ENCODE measurements around the gene LBH. TPM values are rescaled to one million over a fixed set of nuclear protein-coding genes. Genes with fewer than 3 reads are reported as not detected.

LBH gene
- polyA plus RNA-seq, 2 donors, result 3.1 to 4.5 TPM

- peaks cover 0 to 6% of the 10 kb centered on the region in 2 donors for H3K4me1 ChIP-seq (ENCODE audit: control insufficient read depth in 2 of 2, insufficient read depth in 2 of 2, low read length in 1 of 2)
- 80 to 86% methylated on average over 13 of the region's 13 CpGs for WGBS, 2 donors
- peak overlapping the region; percentile 26 to 33 for H3K27ac ChIP-seq (ENCODE audit: low read depth in 2 of 2, low read length in 1 of 2)
- H3K36me3 ChIP-seq (ENCODE audit: control insufficient read depth in 2 of 2, insufficient read depth in 2 of 2, low read length in 1 of 2), result no peaks in the 10 kb centered on the region
- H3K4me3 ChIP-seq (ENCODE audit: low read depth in 1 of 2, low read length in 2 of 2), result no peak overlapping the region
- no peaks in the 10 kb centered on the region for H3K9me3 ChIP-seq (ENCODE audit: control insufficient read depth in 2 of 2, insufficient read depth in 1 of 2, low read depth in 1 of 2, low read length in 1 of 2)
- no peaks in the 10 kb centered on the region for H3K27me3 ChIP-seq (ENCODE audit: control insufficient read depth in 1 of 2, insufficient read depth in 2 of 2, low read length in 2 of 2)
Observed at GRCh38 chr2:30237966-30238800, 6.8 kb downstream of the LBH start.

GRCh38 chr2:30239308-30239985 is 8.1 kb downstream of the LBH start:
- WGBS, 2 donors, result 58 to 61% methylated on average over 11 of the region's 11 CpGs
- no peak overlapping the region for H3K4me3 ChIP-seq (ENCODE audit: low read depth in 1 of 2, low read length in 2 of 2)
- no peaks in the 10 kb centered on the region for H3K9me3 ChIP-seq (ENCODE audit: control insufficient read depth in 2 of 2, insufficient read depth in 1 of 2, low read depth in 1 of 2, low read length in 1 of 2)
- peaks cover 0 to 6% of the 10 kb centered on the region in 2 donors for H3K4me1 ChIP-seq (ENCODE audit: control insufficient read depth in 2 of 2, insufficient read depth in 2 of 2, low read length in 1 of 2)
- no peaks in the 10 kb centered on the region for H3K27me3 ChIP-seq (ENCODE audit: control insufficient read depth in 1 of 2, insufficient read depth in 2 of 2, low read length in 2 of 2)
- no peaks in the 10 kb centered on the region for H3K36me3 ChIP-seq (ENCODE audit: control insufficient read depth in 2 of 2, insufficient read depth in 2 of 2, low read length in 1 of 2)
- peak overlapping the region; percentile 53 to 56 for H3K27ac ChIP-seq (ENCODE audit: low read depth in 2 of 2, low read length in 1 of 2)

- Histone ChIP-seq H3K4me3 (ENCODE audit: low read depth in 1 of 2, low read length in 2 of 2) (no peak overlapping the region), H3K36me3 (ENCODE audit: control insufficient read depth in 2 of 2, insufficient read depth in 2 of 2, low read length in 1 of 2) (no peaks in the 10 kb centered on the region), H3K27me3 (ENCODE audit: control insufficient read depth in 1 of 2, insufficient read depth in 2 of 2, low read length in 2 of 2) (no peaks in the 10 kb centered on the region), H3K9me3 (ENCODE audit: control insufficient read depth in 2 of 2, insufficient read depth in 1 of 2, low read depth in 1 of 2, low read length in 1 of 2) (no peaks in the 10 kb centered on the region), H3K27ac (ENCODE audit: low read depth in 2 of 2, low read length in 1 of 2) (peak overlapping the region; percentile 59 to 66), H3K4me1 (ENCODE audit: control insufficient read depth in 2 of 2, insufficient read depth in 2 of 2, low read length in 1 of 2) (peaks cover 0 to 6% of the 10 kb centered on the region in 2 donors)
- WGBS, 2 donors, result 65 to 68% methylated on average over 12 of the region's 12 CpGs
Observed at GRCh38 chr2:30239986-30240752, 8.8 kb downstream of the LBH start.

GRCh38 chr2:30243231-30243630 is 11.9 kb downstream of the LBH start:
- Histone ChIP-seq H3K4me3 (ENCODE audit: low read depth in 1 of 2, low read length in 2 of 2) (no peak overlapping the region), H3K9me3 (ENCODE audit: control insufficient read depth in 2 of 2, insufficient read depth in 1 of 2, low read depth in 1 of 2, low read length in 1 of 2) (no peaks in the 10 kb centered on the region), H3K36me3 (ENCODE audit: control insufficient read depth in 2 of 2, insufficient read depth in 2 of 2, low read length in 1 of 2) (no peaks in the 10 kb centered on the region), H3K27me3 (ENCODE audit: control insufficient read depth in 1 of 2, insufficient read depth in 2 of 2, low read length in 2 of 2) (no peaks in the 10 kb centered on the region), H3K27ac (ENCODE audit: low read depth in 2 of 2, low read length in 1 of 2) (no peak overlapping the region), H3K4me1 (ENCODE audit: control insufficient read depth in 2 of 2, insufficient read depth in 2 of 2, low read length in 1 of 2) (peaks cover 0 to 2% of the 10 kb centered on the region in 2 donors)
- WGBS, 2 donors, result 90 to 92% methylated on average over 3 of the region's 3 CpGs

- peaks cover 0 to 2% of the 10 kb centered on the region in 2 donors for H3K4me1 ChIP-seq (ENCODE audit: control insufficient read depth in 2 of 2, insufficient read depth in 2 of 2, low read length in 1 of 2)
- no peak overlapping the region for H3K4me3 ChIP-seq (ENCODE audit: low read depth in 1 of 2, low read length in 2 of 2)
- no peaks in the 10 kb centered on the region for H3K9me3 ChIP-seq (ENCODE audit: control insufficient read depth in 2 of 2, insufficient read depth in 1 of 2, low read depth in 1 of 2, low read length in 1 of 2)
- H3K27me3 ChIP-seq (ENCODE audit: control insufficient read depth in 1 of 2, insufficient read depth in 2 of 2, low read length in 2 of 2), result peaks cover 0 to 3% of the 10 kb centered on the region in 2 donors
- WGBS, 2 donors, result 89 to 91% methylated on average over 5 of the region's 5 CpGs
- H3K36me3 ChIP-seq (ENCODE audit: control insufficient read depth in 2 of 2, insufficient read depth in 2 of 2, low read length in 1 of 2), result no peaks in the 10 kb centered on the region
- H3K27ac ChIP-seq (ENCODE audit: low read depth in 2 of 2, low read length in 1 of 2), result no peak overlapping the region
Observed at GRCh38 chr2:30245364-30245763, 14.0 kb downstream of the LBH start.

GRCh38 chr2:30248791-30249190 is 17.5 kb downstream of the LBH start:
- peaks cover 6% of the 10 kb centered on the region in 2 donors for H3K4me1 ChIP-seq (ENCODE audit: control insufficient read depth in 2 of 2, insufficient read depth in 2 of 2, low read length in 1 of 2)
- H3K9me3 ChIP-seq (ENCODE audit: control insufficient read depth in 2 of 2, insufficient read depth in 1 of 2, low read depth in 1 of 2, low read length in 1 of 2), result no peaks in the 10 kb centered on the region
- no peaks in the 10 kb centered on the region for H3K36me3 ChIP-seq (ENCODE audit: control insufficient read depth in 2 of 2, insufficient read depth in 2 of 2, low read length in 1 of 2)
- 60 to 67% methylated on average over 2 of the region's 2 CpGs for WGBS, 2 donors
- H3K27me3 ChIP-seq (ENCODE audit: control insufficient read depth in 1 of 2, insufficient read depth in 2 of 2, low read length in 2 of 2), result peaks cover 0 to 3% of the 10 kb centered on the region in 2 donors
- no peak overlapping the region for H3K4me3 ChIP-seq (ENCODE audit: low read depth in 1 of 2, low read length in 2 of 2)
- H3K27ac ChIP-seq (ENCODE audit: low read depth in 2 of 2, low read length in 1 of 2), result no peak overlapping the region

- Histone ChIP-seq H3K36me3 (ENCODE audit: control insufficient read depth in 2 of 2, insufficient read depth in 2 of 2, low read length in 1 of 2) (no peaks in the 10 kb centered on the region), H3K4me1 (ENCODE audit: control insufficient read depth in 2 of 2, insufficient read depth in 2 of 2, low read length in 1 of 2) (peaks cover 6% of the 10 kb centered on the region in 2 donors), H3K4me3 (ENCODE audit: low read depth in 1 of 2, low read length in 2 of 2) (no peak overlapping the region), H3K27me3 (ENCODE audit: control insufficient read depth in 1 of 2, insufficient read depth in 2 of 2, low read length in 2 of 2) (peaks cover 0 to 3% of the 10 kb centered on the region in 2 donors), H3K27ac (ENCODE audit: low read depth in 2 of 2, low read length in 1 of 2) (peak overlapping the region in 1 of 2 donors; percentile 15), H3K9me3 (ENCODE audit: control insufficient read depth in 2 of 2, insufficient read depth in 1 of 2, low read depth in 1 of 2, low read length in 1 of 2) (no peaks in the 10 kb centered on the region)
- 78 to 79% methylated on average over 7 of the region's 7 CpGs for WGBS, 2 donors
Observed at GRCh38 chr2:30249354-30249753, 18.0 kb downstream of the LBH start.

GRCh38 chr2:30250421-30250820 is 19.1 kb downstream of the LBH start:
- peak overlapping the region in 1 of 2 donors; percentile 16 for H3K27ac ChIP-seq (ENCODE audit: low read depth in 2 of 2, low read length in 1 of 2)
- H3K4me3 ChIP-seq (ENCODE audit: low read depth in 1 of 2, low read length in 2 of 2), result no peak overlapping the region
- H3K4me1 ChIP-seq (ENCODE audit: control insufficient read depth in 2 of 2, insufficient read depth in 2 of 2, low read length in 1 of 2), result peaks cover 6% of the 10 kb centered on the region in 2 donors
- no peaks in the 10 kb centered on the region for H3K36me3 ChIP-seq (ENCODE audit: control insufficient read depth in 2 of 2, insufficient read depth in 2 of 2, low read length in 1 of 2)
- WGBS, 2 donors, result 90 to 93% methylated on average over 6 of the region's 6 CpGs
- no peaks in the 10 kb centered on the region for H3K9me3 ChIP-seq (ENCODE audit: control insufficient read depth in 2 of 2, insufficient read depth in 1 of 2, low read depth in 1 of 2, low read length in 1 of 2)
- peaks cover 0 to 3% of the 10 kb centered on the region in 2 donors for H3K27me3 ChIP-seq (ENCODE audit: control insufficient read depth in 1 of 2, insufficient read depth in 2 of 2, low read length in 2 of 2)
